ENCODE results near the gene PDLIM7. TPM values are rescaled to one million over a fixed set of nuclear protein-coding genes. Genes with fewer than 3 reads are reported as not detected.

Gene PDLIM7
- total RNA-seq, 1 donor from 2014 or later: 49.9 TPM

- H3K36me3 Mint-ChIP-seq (ENCODE audit: low read depth): peaks cover 22% of the 10 kb centered on the region
- peak overlapping the region; percentile 50 for H3K27ac Mint-ChIP-seq
- no peak for DNase-seq (ENCODE audit: low spot score)
- H3K27me3 Mint-ChIP-seq (ENCODE audit: insufficient read depth): no peaks in the 10 kb centered on the region
- intact Hi-C loops (cut with micrococcal nuclease): loop anchor here (10.0 kb wide), 1 partner anchor 1155 kb away; the partner anchor contains the start of genes ARL10 and KIAA1191
- peaks cover 37% of the 10 kb centered on the region for H3K4me1 Mint-ChIP-seq (ENCODE audit: low read depth)
- no peaks in the 10 kb centered on the region for H3K9me3 Mint-ChIP-seq
- H3K4me3 Mint-ChIP-seq: peak overlapping the region; percentile 30
These were observed 22.2 kb upstream of the PDLIM7 start for GRCh38 chr5:177519463-177520235.

DNA sequence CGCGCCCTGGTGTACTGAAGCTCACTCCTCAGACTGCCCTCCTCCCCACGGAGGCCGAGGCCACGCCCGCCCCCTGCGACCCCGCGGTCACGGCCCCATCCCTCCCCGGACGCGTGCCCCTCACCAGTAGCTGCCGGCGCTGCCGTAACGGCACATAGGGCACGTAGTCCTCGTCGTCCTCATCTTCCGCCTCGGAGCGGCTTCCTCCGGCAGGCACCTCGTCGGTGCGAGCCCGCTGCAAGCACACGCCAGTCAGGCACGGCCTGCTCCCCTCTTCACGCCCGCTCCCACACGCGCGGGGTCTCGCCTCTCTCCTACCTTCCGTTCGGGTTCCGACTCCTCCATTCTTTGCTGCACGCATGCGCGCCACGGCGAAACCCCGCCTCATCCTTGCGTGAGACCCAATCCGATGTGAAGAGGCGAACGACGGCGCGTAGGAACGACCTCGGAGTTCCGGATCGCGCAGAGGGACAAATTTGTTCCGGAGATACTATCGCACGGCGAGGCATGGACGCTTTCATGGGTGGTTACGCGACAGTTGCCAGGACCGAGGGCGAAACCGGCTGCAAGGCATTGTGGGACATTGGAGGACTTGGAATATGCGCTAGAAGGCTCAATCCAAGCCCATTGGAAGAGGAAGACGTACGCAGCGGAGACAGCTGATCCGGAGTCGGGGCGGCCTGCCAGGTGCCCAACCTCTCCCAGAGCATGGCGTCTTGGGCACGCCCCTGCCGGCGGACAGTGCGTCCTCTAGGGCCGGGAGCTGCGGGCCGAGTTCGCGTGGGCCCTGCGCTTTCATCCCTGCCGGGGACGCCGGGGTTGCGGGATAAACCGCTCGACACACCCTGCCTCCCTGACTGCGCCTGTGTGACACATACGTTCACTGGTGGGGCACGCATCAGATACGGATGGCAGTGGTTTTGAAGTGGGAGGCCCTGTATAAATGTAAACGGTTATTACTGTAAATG, 19.5 kb upstream of the PDLIM7 start, which contains the start of gene DDX41:
Gene DDX41 (minus strand): TSS at position 361 of the 968 bp plus-strand sequence. CDS start 16 bp downstream, at position 345.
- Mint-ChIP-seq H3K27ac (peak within 1 kb of the TSS; percentile 88), H3K4me1 (ENCODE audit: low read depth) (peaks cover 46% of the 10 kb centered on the region), H3K36me3 (ENCODE audit: low read depth) (peaks cover 33% of the 10 kb centered on the region), H3K9me3 (no peaks in the 10 kb centered on the region), H3K4me3 (peak within 1 kb of the TSS; percentile 91), H3K27me3 (ENCODE audit: insufficient read depth) (no peaks in the 10 kb centered on the region)
- DNase-seq (ENCODE audit: low spot score): peak; percentile 96
- intact Hi-C loops (cut with micrococcal nuclease): loop anchor here (1.0 to 10.0 kb wide), 7 partner anchors 20 to 1152 kb away; partner anchors contain the start of genes ARL10, FAM193B, GRK6 and KIAA1191

- Mint-ChIP-seq H3K27ac (peak overlapping the region; percentile 88), H3K4me3 (peak overlapping the region; percentile 91), H3K4me1 (ENCODE audit: low read depth) (peaks cover 36% of the 10 kb centered on the region), H3K27me3 (ENCODE audit: insufficient read depth) (no peaks in the 10 kb centered on the region), H3K36me3 (ENCODE audit: low read depth) (peaks cover 41% of the 10 kb centered on the region), H3K9me3 (no peaks in the 10 kb centered on the region)
- intact Hi-C loops (cut with micrococcal nuclease): loop anchor here (10.0 kb wide), 1 partner anchor 1151 kb away; the partner anchor contains the start of genes ARL10 and KIAA1191
- no peak for DNase-seq (ENCODE audit: low spot score)
These were observed 18.2 kb upstream of the PDLIM7 start for GRCh38 chr5:177515580-177515979.

GRCh38 chr5:177514541-177514940, 17.1 kb upstream of the PDLIM7 start:
- Mint-ChIP-seq H3K4me3 (peak overlapping the region; percentile 91), H3K4me1 (ENCODE audit: low read depth) (peaks cover 30% of the 10 kb centered on the region), H3K9me3 (no peaks in the 10 kb centered on the region), H3K27ac (no peak overlapping the region), H3K27me3 (ENCODE audit: insufficient read depth) (no peaks in the 10 kb centered on the region), H3K36me3 (ENCODE audit: low read depth) (peaks cover 37% of the 10 kb centered on the region)
- no peak for DNase-seq (ENCODE audit: low spot score)
- intact Hi-C loops (cut with micrococcal nuclease): loop anchor here (10.0 kb wide), 1 partner anchor 1150 kb away; the partner anchor contains the start of genes ARL10 and KIAA1191

GRCh38 chr5:177513500-177513899, 16.1 kb upstream of the PDLIM7 start:
- intact Hi-C loops (cut with micrococcal nuclease): loop anchor here (10.0 kb wide), 1 partner anchor 1149 kb away; the partner anchor contains the start of genes ARL10 and KIAA1191
- no peak for DNase-seq (ENCODE audit: low spot score)

GRCh38 chr5:177512736-177513380, 15.5 kb upstream of the PDLIM7 start:
- H3K4me3 Mint-ChIP-seq: no peak overlapping the region
- intact Hi-C loops (cut with micrococcal nuclease): loop anchor here (10.0 kb wide), 1 partner anchor 1148 kb away; the partner anchor contains the start of genes ARL10 and KIAA1191
- H3K9me3 Mint-ChIP-seq: no peaks in the 10 kb centered on the region
- H3K4me1 Mint-ChIP-seq (ENCODE audit: low read depth): peaks cover 24% of the 10 kb centered on the region
- H3K27me3 Mint-ChIP-seq (ENCODE audit: insufficient read depth): no peaks in the 10 kb centered on the region
- H3K36me3 Mint-ChIP-seq (ENCODE audit: low read depth): peaks cover 33% of the 10 kb centered on the region
- no peak overlapping the region for H3K27ac Mint-ChIP-seq
- no peak for DNase-seq (ENCODE audit: low spot score)

More at GRCh38 chr5:177513500-177513899, 16.1 kb upstream of the PDLIM7 start:
- Mint-ChIP-seq H3K4me3 (no peak overlapping the region), H3K9me3 (no peaks in the 10 kb centered on the region), H3K27me3 (ENCODE audit: insufficient read depth) (no peaks in the 10 kb centered on the region), H3K4me1 (ENCODE audit: low read depth) (peaks cover 24% of the 10 kb centered on the region), H3K27ac (no peak overlapping the region), H3K36me3 (ENCODE audit: low read depth) (peaks cover 33% of the 10 kb centered on the region)

- Mint-ChIP-seq H3K27me3 (ENCODE audit: insufficient read depth) (no peaks in the 10 kb centered on the region), H3K4me1 (ENCODE audit: low read depth) (peaks cover 24% of the 10 kb centered on the region), H3K9me3 (no peaks in the 10 kb centered on the region), H3K4me3 (no peak overlapping the region), H3K27ac (no peak overlapping the region), H3K36me3 (ENCODE audit: low read depth) (peaks cover 33% of the 10 kb centered on the region)
- DNase-seq (ENCODE audit: low spot score): no peak
- intact Hi-C loops (cut with micrococcal nuclease): loop anchor here (10.0 kb wide), 1 partner anchor 1147 kb away; the partner anchor contains the start of genes ARL10 and KIAA1191
These were observed 14.6 kb upstream of the PDLIM7 start for GRCh38 chr5:177511796-177512675.

GRCh38 chr5:177511181-177511580, 13.8 kb upstream of the PDLIM7 start:
- DNase-seq (ENCODE audit: low spot score): no peak
- intact Hi-C loops (cut with micrococcal nuclease): loop anchor here (10.0 kb wide), 1 partner anchor 1146 kb away; the partner anchor contains the start of genes ARL10 and KIAA1191
- H3K4me3 Mint-ChIP-seq: no peak overlapping the region
- H3K36me3 Mint-ChIP-seq (ENCODE audit: low read depth): peaks cover 29% of the 10 kb centered on the region
- H3K27ac Mint-ChIP-seq: no peak overlapping the region
- no peaks in the 10 kb centered on the region for H3K9me3 Mint-ChIP-seq
- no peaks in the 10 kb centered on the region for H3K27me3 Mint-ChIP-seq (ENCODE audit: insufficient read depth)
- peaks cover 21% of the 10 kb centered on the region for H3K4me1 Mint-ChIP-seq (ENCODE audit: low read depth)

GRCh38 chr5:177510567-177511053, 13.2 kb upstream of the PDLIM7 start:
- Mint-ChIP-seq H3K4me3 (no peak overlapping the region), H3K36me3 (ENCODE audit: low read depth) (peaks cover 23% of the 10 kb centered on the region), H3K4me1 (ENCODE audit: low read depth) (peaks cover 17% of the 10 kb centered on the region), H3K27me3 (ENCODE audit: insufficient read depth) (no peaks in the 10 kb centered on the region), H3K27ac (no peak overlapping the region), H3K9me3 (no peaks in the 10 kb centered on the region)
- intact Hi-C loops (cut with micrococcal nuclease): loop anchor here (10.0 kb wide), 1 partner anchor 1146 kb away; the partner anchor contains the start of genes ARL10 and KIAA1191
- no peak for DNase-seq (ENCODE audit: low spot score)

- no peak overlapping the region for H3K4me3 Mint-ChIP-seq
- H3K27ac Mint-ChIP-seq: no peak overlapping the region
- H3K27me3 Mint-ChIP-seq (ENCODE audit: insufficient read depth): no peaks in the 10 kb centered on the region
- H3K4me1 Mint-ChIP-seq (ENCODE audit: low read depth): peaks cover 12% of the 10 kb centered on the region
- DNase-seq (ENCODE audit: low spot score): no peak
- intact Hi-C loops (cut with micrococcal nuclease): loop anchor here (10.0 kb wide), 1 partner anchor 1145 kb away; the partner anchor contains the start of genes ARL10 and KIAA1191
- H3K9me3 Mint-ChIP-seq: no peaks in the 10 kb centered on the region
- H3K36me3 Mint-ChIP-seq (ENCODE audit: low read depth): peaks cover 22% of the 10 kb centered on the region
These were observed 12.7 kb upstream of the PDLIM7 start for GRCh38 chr5:177509991-177510566.

All from activated T-helper 1 cell treated with anti-CD3 and anti-CD28 coated beads, Interleukin-12 subunit alpha, Interleukin-12 subunit beta, Interleukin-2, Interleukin-4 antibody, amounts not matched to agents 30 ng/mL and 10 ng/mL and 1 ng/mL, durations not matched to agents 14 hours and 24 hours and 36 hours (primary cell).